Endothelial cell of umbilical vein (primary cell): ENCODE data around the gene NODAL. TPM values are rescaled to one million over a fixed set of nuclear protein-coding genes. Genes with fewer than 3 reads are reported as not detected.

Experiments used
- BruUV-seq: library from RNA; stranded (reverse); fragments of 400-500 nt; replicated peaks from 2 replicates; lab custom pipeline; 2021; lab: Mats Ljungman, UMichigan
- CTCF ChIA-PET: fragments of 300-600, 350-600 bp; sonication (Branson Sonifier 250); formaldehyde crosslinking; loops from one replicate; lab custom pipeline; 2021; ENCODE audit warnings: antibody characterized with exemption, inconsistent platforms; lab: Charles Lee
- POLR2A ChIA-PET: fragments of 300-600, 350-600 bp; sonication (Branson Sonifier 250); formaldehyde crosslinking; loops from one replicate; lab custom pipeline; 2021; ENCODE audit warnings: antibody characterized with exemption, inconsistent platforms; lab: Charles Lee
- DNase-seq: peaks from one replicate; pipeline ENCODE4 v3.0.0-alpha.2; 2011; ENCODE audit warnings: low read depth, low spot score
- FAIRE-seq: peaks from 2 replicates; lab custom pipeline; 2011; peaks lifted over from hg19 to GRCh38; lab: Jason Lieb, UNC
- H2AFZ ChIP-seq: 2 replicates; pipeline ENCODE4 v1.6.0; 2012; ENCODE audit warnings: low read depth, low read length, control low read depth, inconsistent platforms
- H3K27ac ChIP-seq: 2 replicates; pipeline ENCODE4 v1.5.1; 2011; ENCODE audit warnings: low read depth, mild to moderate bottlenecking, control low read depth, low read length, moderate library complexity; ENCODE audit not compliant: insufficient read depth
- H3K27me3 ChIP-seq, 2 experiments: 2 replicates each; pipeline versions ENCODE4 v1.6.0 to v1.6.1; 2011; ENCODE audit warnings: low read length in 2 of 2, mixed read lengths in 1 of 2; ENCODE audit not compliant: control insufficient read depth in 2 of 2, insufficient read depth in 2 of 2
- H3K36me3 ChIP-seq, 2 experiments: 2 replicates in 1 of 2; 3 replicates in 1 of 2; pipeline ENCODE4 v1.5.1; 2011; ENCODE audit warnings: low read length in 2 of 2, mild to moderate bottlenecking in 1 of 2, moderate library complexity in 1 of 2; ENCODE audit not compliant: control insufficient read depth in 2 of 2, insufficient read depth in 2 of 2; ENCODE audit errors: extremely low read depth in 1 of 2
- H3K4me1 ChIP-seq: 3 replicates; pipeline ENCODE4 v1.5.1; 2011; ENCODE audit warnings: mild to moderate bottlenecking, low read length; ENCODE audit not compliant: control insufficient read depth, insufficient read depth; ENCODE audit errors: extremely low read depth
- H3K4me2 ChIP-seq: 2 replicates; pipeline ENCODE4 v1.6.1; 2011; ENCODE audit warnings: low read length, control low read depth, mixed read lengths; ENCODE audit not compliant: insufficient read depth
- H3K4me3 ChIP-seq, 3 experiments: fragments of 200-600 bp in 1 of 3; sonication (generic), shearing (Covaris generic) in 1 of 3; replicated peaks in 1 of 3; 2 replicates each; pipeline ENCODE4 v1.5.1; 2011 to 2016; ENCODE audit warnings: control low read depth in 3 of 3, low read length in 3 of 3, mild to moderate bottlenecking in 2 of 3, inconsistent platforms in 1 of 3, low read depth in 1 of 3, moderate library complexity in 1 of 3; ENCODE audit not compliant: insufficient read depth in 1 of 3
- H3K79me2 ChIP-seq: 2 replicates; pipeline ENCODE4 v1.6.0; 2012; ENCODE audit warnings: low read length, inconsistent platforms; ENCODE audit not compliant: control insufficient read depth, insufficient read depth
- H3K9ac ChIP-seq: replicated peaks from 2 replicates; pipeline ENCODE3; 2011; ENCODE audit warnings: low read length, control low read depth; ENCODE audit not compliant: insufficient read depth; ENCODE audit errors: extremely low read depth
- H3K9me1 ChIP-seq: replicated peaks from 3 replicates; pipeline ENCODE4 v1.6.0; 2011; ENCODE audit warnings: mild to moderate bottlenecking, low read length; ENCODE audit not compliant: control insufficient read depth, insufficient read depth; ENCODE audit errors: extremely low read depth
- H3K9me3 ChIP-seq: replicated peaks from 2 replicates; pipeline ENCODE4 v1.5.1; 2012; ENCODE audit warnings: low read length, inconsistent platforms; ENCODE audit not compliant: control insufficient read depth, insufficient read depth
- H4K20me1 ChIP-seq: replicated peaks from 2 replicates; pipeline ENCODE3; 2011; ENCODE audit warnings: mild to moderate bottlenecking, low read length; ENCODE audit not compliant: control insufficient read depth, insufficient read depth; ENCODE audit errors: extremely low read depth
- CTCF ChIP-seq, 2 donors: IDR thresholded peaks; 1 replicate in 1 of 2; 2 replicates in 1 of 2; pipeline ENCODE4 v1.5.1; 2011; ENCODE audit warnings: low read length in 2 of 2, mild to moderate bottlenecking in 2 of 2, moderate library complexity in 2 of 2, control low read depth in 1 of 2, inconsistent platforms in 1 of 2, low read depth in 1 of 2; ENCODE audit not compliant: insufficient read depth in 1 of 2; ENCODE audit errors: extremely low read depth in 1 of 2
- EZH2 ChIP-seq: IDR thresholded peaks from 2 replicates; pipeline ENCODE4 v1.6.1; 2012; ENCODE audit warnings: borderline replicate concordance, low read depth, mild to moderate bottlenecking, moderate library complexity, low read length, inconsistent platforms; ENCODE audit not compliant: severe bottlenecking
- FOS ChIP-seq: IDR thresholded peaks from 2 replicates; pipeline ENCODE4 v1.6.1; 2011; ENCODE audit warnings: mild to moderate bottlenecking, low read length, moderate library complexity, borderline replicate concordance; ENCODE audit not compliant: insufficient read depth
- GATA2 ChIP-seq: IDR thresholded peaks from 2 replicates; pipeline ENCODE4 v1.7.0; 2011; ENCODE audit warnings: low read depth, mild to moderate bottlenecking, moderate library complexity, mixed read lengths, low read length; ENCODE audit not compliant: insufficient read length, insufficient read depth
- JUN ChIP-seq: IDR thresholded peaks from 2 replicates; pipeline ENCODE4 v1.6.1; 2011; ENCODE audit warnings: borderline replicate concordance, low read depth; ENCODE audit not compliant: insufficient read length, insufficient read depth
- MAX ChIP-seq: IDR thresholded peaks from 2 replicates; pipeline ENCODE4 v1.6.1; 2011; ENCODE audit not compliant: insufficient read depth, insufficient read length
- MYC ChIP-seq: IDR thresholded peaks from one replicate; pipeline ENCODE4 v1.6.1; 2011; ENCODE audit warnings: mild to moderate bottlenecking, low read depth, low read length
- POLR2A ChIP-seq: IDR thresholded peaks from 2 replicates; pipeline ENCODE4 v1.6.1; 2012; ENCODE audit warnings: low read depth, mild to moderate bottlenecking, control low read depth, low read length
- POLR2AphosphoS5 ChIP-seq: IDR thresholded peaks from 2 replicates; pipeline ENCODE4 v1.6.1; 2012; ENCODE audit warnings: low read depth, mild to moderate bottlenecking, control low read depth, low read length, moderate library complexity; ENCODE audit not compliant: insufficient read depth
- dilution Hi-C: fragments of 300-500 bp; cut with MboI; formaldehyde crosslinking; loops from one replicate; pipeline ENCODE4 v1.15.0; 2019; ENCODE audit warnings: low sequenced_read_pairs; ENCODE audit not compliant: extremely low pct_ligation_motif_present
- intact Hi-C: fragments of 100-400 bp; cut with micrococcal nuclease; formaldehyde crosslinking; loops from one replicate; pipeline ENCODE4 v1.10.0; 2022
- polyA plus RNA-seq, 4 experiments: library from polyadenylated mRNA; depleted of rRNA in 3 of 4; stranded (reverse) in 3 of 4; unstranded in 1 of 4; fragments of >200 nt; gene quantifications; 2 replicates each; pipeline versions ENCODE4 v1.2.1 to v1.2.3, GENCODE V29; 2011 to 2012; ENCODE audit warnings: missing spikeins in 1 of 4
- total RNA-seq: library from RNA; stranded (reverse); gene quantifications from 2 replicates; pipeline ENCODE4 v1.2.3, GENCODE V29; 2021

Gene NODAL
- total and polyA plus RNA-seq, 2 donors (not counting 3 experiments of a cell fraction or from before 2014, with no cell fraction given) = not detected

GRCh38 chr10:70404036-70404786 lies 37.3 kb downstream of the NODAL start, which contains the start of gene EIF4EBP2:
Gene EIF4EBP2 (plus strand): TSS chr10:70404145. CDS start chr10:70404402, 257 bp downstream.
- H3K4me2 ChIP-seq = peak within 1 kb of the TSS; percentile 96
- DNase-seq = peak; percentile 99
- peaks cover 3% of the 10 kb centered on the region for H4K20me1 ChIP-seq
- peaks cover 28% of the 10 kb centered on the region for H3K4me1 ChIP-seq
- peak within 1 kb of the TSS; percentile 78 for H2AFZ ChIP-seq
- TF ChIP-seq EZH2 = no peak
- TF ChIP-seq MYC = no peak
- TF ChIP-seq CTCF (IDR thresholded peaks at IDR 0.05; ENCODE audit: extremely low read depth in 1 of 2, insufficient read depth in 1 of 2, low read depth in 1 of 2, low read length in 2 of 2) = no peak
- TF ChIP-seq JUN = no peak
- peak; percentile 90 for TF ChIP-seq POLR2A
- TF ChIP-seq POLR2AphosphoS5 = peak; percentile 94
- TF ChIP-seq GATA2 = no peak
- no peak for TF ChIP-seq FOS
- TF ChIP-seq MAX = no peak
- dilution Hi-C loops (no loop called here), intact Hi-C loops (loop anchor here (1.0 to 2.0 kb wide), 2 partner anchors 22 to 75 kb away; partner anchors contain the start of genes LRRC20 and PALD1)
- peak; percentile 84 for FAIRE-seq
- peak within 1 kb of the TSS; percentile 42 for H3K27ac ChIP-seq
- H3K9ac ChIP-seq = peak within 1 kb of the TSS; percentile 64
- no TSS peak for BruUV-seq
- H3K4me3 ChIP-seq = peak within 1 kb of the TSS; percentile 64 to 83 (median 79)
- no peaks in the 10 kb centered on the region for H3K36me3 ChIP-seq
- no peaks in the 10 kb centered on the region for H3K9me1 ChIP-seq
- POLR2A ChIA-PET = interaction anchor here (0.6 to 1.8 kb wide), 4 partner anchors 27 to 77 kb away, joined by 3 to 9 read pairs (median 4); no protein-coding TSS in a partner anchor
- H3K27me3 ChIP-seq = no peaks in the 10 kb centered on the region
- no peaks in the 10 kb centered on the region for H3K9me3 ChIP-seq
- peaks cover 36% of the 10 kb centered on the region for H3K79me2 ChIP-seq
- CTCF ChIA-PET = interaction anchor here (0.8 to 5.3 kb wide), 16 partner anchors 9 to 258 kb away, joined by 3 to 43 read pairs (median 5); partner anchors contain the start of genes PPA1 and TYSND1
